GM21786 (cell line): ENCODE measurements around the gene FCMR.

ENCODE experiments used
- ATAC-seq: cut with Tn5 transposase; IDR thresholded peaks from one replicate; pipeline ENCODE4 v1.9.1; 2021; ENCODE audit not compliant: unreplicated experiment

The FCMR gene

GRCh38 chr1:206903687-206904086 lies 18.1 kb downstream of the FCMR start:
- ATAC-seq, result no peak

- ATAC-seq, result no peak
These were observed 19.0 kb downstream of the FCMR start for GRCh38 chr1:206902702-206903101.

GRCh38 chr1:206901944-206902343 lies 19.8 kb downstream of the FCMR start:
- no peak for ATAC-seq

GRCh38 chr1:206900149-206900548 lies 21.6 kb downstream of the FCMR start:
- no peak for ATAC-seq

- no peak for ATAC-seq
These were observed 22.0 kb downstream of the FCMR start for GRCh38 chr1:206899717-206900116.

GRCh38 chr1:206898915-206899431 lies 22.8 kb downstream of the FCMR start:
- no peak for ATAC-seq

GRCh38 chr1:206898089-206898914 lies 23.4 kb downstream of the FCMR start:
- no peak for ATAC-seq

- no peak for ATAC-seq
These were observed 24.6 kb downstream of the FCMR start, which contains the start of gene IL24 for GRCh38 chr1:206897175-206897574. TSS of gene IL24 (plus strand) at chr1:206897443. CDS start at chr1:206897833, 390 bp downstream.

- no peak for ATAC-seq
These were observed 25.5 kb downstream of the FCMR start for GRCh38 chr1:206896261-206896660.

GRCh38 chr1:206895837-206896242 lies 25.9 kb downstream of the FCMR start:
- ATAC-seq, result no peak

GRCh38 chr1:206895325-206895724 lies 26.4 kb downstream of the FCMR start:
- no peak for ATAC-seq

- ATAC-seq, result no peak
These were observed 28.4 kb downstream of the FCMR start for GRCh38 chr1:206893380-206893779.

GRCh38 chr1:206892351-206892984 lies 29.3 kb downstream of the FCMR start:
- no peak for ATAC-seq

- ATAC-seq, result no peak
These were observed 30.3 kb downstream of the FCMR start for GRCh38 chr1:206891412-206891811.

- ATAC-seq, result no peak
These were observed 31.3 kb downstream of the FCMR start for GRCh38 chr1:206890125-206891060.

GRCh38 chr1:206887701-206888100 lies 34.0 kb downstream of the FCMR start:
- ATAC-seq, result no peak

GRCh38 chr1:206886831-206887230 lies 34.9 kb downstream of the FCMR start:
- no peak for ATAC-seq

- no peak for ATAC-seq
These were observed 36.2 kb downstream of the FCMR start for GRCh38 chr1:206885341-206886060.

- ATAC-seq, result no peak
These were observed 37.9 kb downstream of the FCMR start for GRCh38 chr1:206883876-206884275.

GRCh38 chr1:206883160-206883559 lies 38.6 kb downstream of the FCMR start:
- ATAC-seq, result no peak
